SW 1271 (cell line): ENCODE measurements around the gene MED27.

ENCODE experiments used
- DNase-seq, 2 experiments: peaks; one replicate each; lab custom pipeline; 2025; lab: John Stamatoyannopoulos, UW

Gene MED27

DNA sequence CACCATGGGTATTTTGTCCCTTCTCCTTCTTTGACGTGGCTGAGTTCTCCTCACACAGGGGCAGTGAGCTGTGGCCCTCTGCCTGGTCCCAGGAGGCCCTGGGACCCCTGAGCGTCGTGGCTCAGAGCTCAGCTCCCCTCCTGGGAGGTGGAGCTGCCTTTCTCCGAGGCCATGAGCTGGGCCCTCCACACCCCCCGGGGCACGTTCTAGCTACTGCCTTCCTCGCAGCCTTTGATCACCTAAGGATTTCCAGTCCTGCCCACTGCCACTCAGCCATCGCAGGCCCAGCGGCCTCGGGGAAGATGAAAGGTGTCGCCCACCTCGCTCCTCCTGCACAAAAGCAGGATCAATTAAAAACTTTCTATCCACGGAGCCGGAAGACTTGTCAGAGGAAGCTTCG is 244.9 kb downstream of the MED27 start:
- no peak for DNase-seq

DNA sequence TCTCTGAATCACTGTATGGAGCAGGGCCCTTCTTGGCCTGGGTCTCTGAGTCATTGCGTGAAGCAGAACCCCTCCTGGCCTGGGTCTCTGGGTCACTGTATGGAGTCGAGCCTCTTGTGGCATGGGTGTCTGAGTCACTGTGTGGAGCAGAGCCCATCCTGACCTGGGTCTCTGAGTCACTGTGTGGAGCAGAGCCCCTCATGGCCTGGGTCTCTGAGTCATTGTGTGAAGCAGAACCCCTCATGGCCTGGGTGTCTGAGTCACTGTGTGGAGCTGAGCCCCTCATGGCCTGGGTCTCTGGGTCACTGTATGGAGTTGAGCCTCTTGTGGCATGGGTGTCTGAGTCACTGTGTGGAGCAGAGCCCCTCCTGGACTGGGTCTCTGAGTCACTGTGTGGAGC is 245.8 kb downstream of the MED27 start:
- no peak for DNase-seq

DNA sequence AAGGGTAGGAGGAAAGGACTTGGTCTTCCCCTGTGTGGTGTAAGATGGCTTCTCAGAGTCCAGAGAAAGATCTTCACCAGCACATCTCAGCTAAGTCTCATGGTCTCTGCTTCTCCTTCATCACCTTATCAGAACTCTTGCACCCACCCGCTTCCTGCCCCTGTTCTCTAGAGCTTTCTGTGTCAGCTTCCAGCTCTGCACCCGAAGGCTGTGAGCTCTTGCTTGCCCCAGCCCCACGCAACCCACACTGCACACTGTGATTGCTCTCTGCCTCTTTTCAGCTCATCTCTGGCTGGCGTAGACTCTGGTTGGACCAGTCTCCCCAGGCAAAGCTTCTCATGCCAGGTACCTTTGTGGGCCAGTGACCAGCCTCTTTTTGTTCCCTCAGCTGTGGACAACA is 246.6 kb downstream of the MED27 start:
- no peak for DNase-seq

DNA sequence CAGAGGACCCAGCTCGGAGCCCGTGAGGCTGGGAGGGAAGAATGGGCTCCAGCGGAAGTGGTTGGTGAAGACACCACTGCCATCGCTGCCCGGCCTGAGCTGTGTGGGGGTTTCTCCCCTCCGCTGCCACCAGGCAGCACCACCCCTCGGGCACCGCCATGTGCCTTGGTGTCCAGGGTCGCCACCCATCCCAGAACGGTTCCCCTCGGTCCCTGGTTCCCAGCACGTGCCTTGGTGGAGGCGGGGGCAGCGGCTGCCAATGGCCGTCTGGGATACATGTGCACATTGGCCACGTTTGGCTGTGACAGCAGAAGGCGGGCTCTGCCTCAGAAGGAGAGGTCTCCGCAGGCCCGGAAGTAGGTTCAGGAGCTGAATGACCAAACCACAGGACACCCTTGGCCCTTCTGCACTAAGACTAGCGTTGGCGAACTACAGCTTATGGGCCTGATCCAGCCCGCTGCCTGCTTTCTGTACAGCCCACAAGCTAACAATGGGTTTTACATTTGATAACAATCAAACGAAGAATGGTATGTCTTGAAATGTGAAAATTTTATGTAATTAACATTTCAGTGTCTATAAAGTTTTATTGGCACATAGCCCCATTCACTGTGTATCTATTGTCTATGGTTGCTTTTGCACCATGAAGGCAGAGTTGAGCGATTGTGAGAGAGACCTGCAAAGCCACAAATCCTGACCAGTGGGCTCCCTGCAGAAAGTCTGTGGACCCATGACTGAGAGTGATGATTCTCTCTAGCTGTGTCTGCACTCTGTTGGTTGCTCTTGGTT is 248.1 kb downstream of the MED27 start:
- DNase-seq: no peak

DNA sequence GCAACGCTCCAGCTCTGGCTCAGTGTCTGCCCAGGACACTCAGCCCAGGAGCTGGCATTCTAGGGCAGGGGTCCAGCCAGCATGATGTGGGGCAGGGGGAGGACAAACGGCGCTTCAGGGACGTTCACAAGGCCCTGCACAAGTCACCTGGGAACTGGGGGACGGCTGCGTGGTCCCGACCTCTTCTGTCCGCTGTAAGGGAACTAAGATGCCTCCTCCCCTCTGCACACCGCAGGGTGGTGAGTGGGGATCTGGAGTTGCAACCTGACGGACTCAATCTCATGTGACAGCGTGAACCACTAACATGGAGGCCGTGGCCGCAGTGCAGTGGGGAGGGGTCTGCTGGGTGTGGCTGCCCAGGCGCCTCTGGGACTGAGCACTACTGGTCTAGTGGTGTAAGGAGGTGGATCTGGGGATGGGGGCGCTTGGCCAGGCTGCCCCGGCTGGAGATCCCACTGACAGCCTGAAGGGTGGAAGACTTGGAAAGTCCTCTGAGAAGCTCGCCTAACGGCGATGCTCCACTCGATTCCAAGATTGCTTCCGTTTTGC is 251.8 kb downstream of the MED27 start:
- DNase-seq: no peak

DNA sequence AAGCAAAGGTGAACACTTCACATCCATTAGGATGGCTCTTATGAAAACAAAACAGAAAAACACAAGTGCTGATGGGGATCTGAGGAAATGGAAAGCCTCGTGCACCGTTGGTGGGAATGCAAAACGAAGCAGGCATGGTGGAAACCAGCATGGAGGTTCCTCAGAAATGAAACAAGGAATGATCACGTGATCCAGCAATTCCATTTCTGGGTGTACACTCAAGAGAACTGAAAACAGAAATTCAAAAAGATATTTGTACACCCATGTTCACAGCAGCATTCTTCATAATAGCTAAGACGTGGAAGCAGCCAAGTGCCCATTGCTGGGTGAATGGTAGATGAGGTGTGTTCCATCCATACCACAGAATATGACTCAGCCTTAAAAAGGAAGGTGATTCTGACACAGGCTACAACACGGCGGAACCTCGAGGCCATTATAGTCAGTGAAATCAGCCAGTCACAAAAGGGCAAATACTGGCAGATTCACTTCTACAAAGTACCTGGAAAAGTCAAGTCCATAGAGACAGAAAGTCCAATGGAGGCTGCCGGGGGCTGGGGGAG is 252.6 kb downstream of the MED27 start:
- DNase-seq: no peak

DNA sequence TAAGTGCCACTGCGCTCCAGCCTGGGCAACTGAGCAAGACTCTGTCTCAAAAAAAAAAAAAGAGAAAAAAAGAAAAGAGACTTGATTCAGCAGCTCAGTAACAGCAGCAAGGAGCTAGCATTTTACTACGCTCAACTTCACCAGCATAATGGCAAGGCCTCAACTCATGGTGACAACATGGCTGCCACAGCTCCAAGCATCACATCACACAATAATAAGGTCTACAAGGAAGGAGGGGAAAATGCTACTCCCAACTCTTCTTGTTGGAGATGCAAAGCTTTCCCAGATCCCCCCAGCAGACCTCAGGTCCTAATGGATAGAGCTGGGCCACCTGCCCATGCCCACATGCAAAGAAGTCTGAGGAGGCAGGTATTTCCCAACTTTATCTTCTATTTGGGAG is 253.6 kb downstream of the MED27 start:
- no peak for DNase-seq

DNA sequence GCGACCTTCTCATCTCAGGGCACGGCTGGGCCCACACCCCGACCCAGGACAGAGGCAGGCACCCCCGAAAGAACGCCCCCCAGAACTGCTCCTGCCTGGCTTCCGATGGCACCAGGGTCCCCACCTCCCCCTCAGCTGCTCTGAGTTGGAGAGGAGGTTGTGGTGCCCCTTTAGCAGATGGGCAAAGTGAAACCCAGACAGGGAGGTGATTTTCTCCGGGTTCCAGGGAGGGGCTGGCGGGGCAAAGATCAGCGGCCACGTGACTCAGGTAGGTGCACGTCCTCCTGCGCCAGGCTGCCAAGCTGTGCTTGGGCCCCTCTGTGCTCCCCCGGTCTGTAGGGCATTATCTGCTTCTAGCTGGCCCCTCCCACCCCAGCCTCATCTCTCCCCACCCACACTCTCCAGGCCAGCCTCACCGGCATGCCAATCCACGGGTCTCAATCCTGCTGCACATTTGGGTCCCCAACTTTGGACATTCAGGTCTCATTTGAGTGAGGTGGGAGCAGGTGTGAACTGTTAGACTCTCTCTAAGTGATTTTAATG is 254.6 kb downstream of the MED27 start:
- DNase-seq: no peak

DNA sequence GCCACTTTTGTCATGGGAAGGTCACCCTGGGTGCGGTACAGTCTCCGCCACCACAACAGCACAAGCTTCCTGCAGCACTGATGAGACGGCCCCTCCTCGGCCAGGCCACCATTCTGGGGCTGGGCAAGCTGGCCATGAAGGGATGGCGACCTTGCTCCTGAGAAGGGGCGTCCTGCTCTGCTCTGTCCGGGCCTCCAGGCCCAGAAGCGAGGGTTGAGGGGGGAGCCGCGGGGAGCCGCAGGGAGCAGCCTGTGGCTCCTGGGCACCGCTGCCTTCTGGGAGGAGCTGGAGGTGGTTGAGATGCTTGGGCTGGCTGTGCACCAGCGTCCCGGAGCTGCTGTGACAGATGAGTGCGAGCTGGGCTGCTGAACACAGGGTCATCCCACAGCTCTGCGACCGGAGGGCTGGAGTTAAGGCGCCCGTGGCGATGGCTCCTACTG is 255.5 kb downstream of the MED27 start:
- DNase-seq: no peak

DNA sequence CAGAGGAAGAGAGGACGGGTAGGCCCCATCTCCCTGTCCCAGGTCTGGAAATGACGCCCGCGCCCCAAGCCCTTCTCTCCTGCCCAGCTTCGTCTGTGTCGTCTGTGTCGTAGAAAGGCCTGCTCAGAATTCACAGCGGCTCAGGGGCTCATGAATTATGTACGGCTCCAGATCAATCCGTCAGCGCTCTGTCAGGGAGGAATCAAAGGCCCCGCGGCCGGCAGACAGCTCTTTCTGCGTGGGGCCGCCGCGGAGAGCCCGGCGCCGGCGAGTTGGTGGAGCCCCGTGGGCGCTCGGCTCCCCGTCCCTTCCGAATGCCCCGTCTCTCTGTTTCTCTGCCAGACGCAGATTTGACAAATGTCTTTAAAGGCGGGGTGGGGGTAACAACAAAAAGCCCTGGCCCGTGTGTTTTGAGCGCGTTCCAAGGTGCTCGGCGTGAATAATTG is 255.9 kb downstream of the MED27 start:
- DNase-seq: no peak

DNA sequence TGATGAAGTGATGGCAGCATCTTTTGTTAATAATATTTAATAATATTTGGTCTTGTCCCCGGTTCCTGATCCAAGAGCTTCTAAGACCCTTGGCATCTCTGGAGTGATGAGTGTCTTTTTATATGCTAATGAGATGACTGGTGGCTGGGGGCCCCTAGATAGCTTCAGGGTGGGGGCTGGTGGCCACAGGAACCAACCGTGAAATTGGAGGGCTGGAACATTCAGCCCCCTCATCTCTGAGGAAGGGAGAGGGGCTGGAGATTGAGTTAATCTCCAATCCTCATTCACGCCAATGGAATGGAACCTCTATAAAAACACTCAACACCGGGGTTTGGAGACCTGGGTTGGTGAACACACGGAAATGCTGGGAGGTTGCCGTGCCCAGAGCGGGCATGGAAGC is 261.6 kb downstream of the MED27 start:
- DNase-seq: no peak

DNA sequence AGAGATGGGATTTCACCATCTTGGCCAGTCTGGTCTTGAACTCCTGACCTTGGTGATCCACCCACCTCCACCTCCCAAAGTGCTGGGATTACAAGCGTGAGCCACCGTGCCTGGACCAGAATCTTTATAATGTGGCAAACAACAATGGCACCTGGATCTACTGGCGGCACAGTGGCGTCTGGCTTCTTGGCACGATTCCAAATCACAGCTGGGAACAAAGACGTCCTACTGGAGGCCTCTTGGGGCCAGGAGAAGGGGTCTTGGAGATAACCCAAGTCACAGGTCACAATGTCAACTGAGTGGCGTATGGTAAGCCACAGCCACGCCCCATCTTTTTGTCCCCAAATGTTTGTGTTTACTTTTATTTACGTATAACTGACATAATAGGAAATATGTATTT is 262.0 kb downstream of the MED27 start:
- DNase-seq: no peak

DNA sequence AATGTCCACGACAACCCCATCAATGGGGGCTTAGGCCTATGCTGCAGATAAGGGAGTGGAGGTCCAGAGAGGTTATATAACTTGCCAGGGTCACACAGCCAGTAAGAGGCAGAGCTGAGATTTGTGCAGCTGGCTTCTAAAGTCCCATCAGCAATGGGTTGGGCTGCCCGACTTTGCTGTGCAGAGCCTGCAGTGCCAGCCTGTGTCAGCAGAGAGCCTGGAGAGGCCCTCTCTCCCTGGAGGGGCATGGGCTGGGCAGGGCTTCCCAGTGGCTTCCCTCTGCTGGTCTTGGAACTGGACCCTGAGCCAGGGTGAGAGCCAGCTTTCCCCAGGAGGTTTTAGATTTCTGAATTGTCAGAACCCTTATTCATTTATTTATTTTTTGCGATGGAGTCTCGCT is 262.6 kb downstream of the MED27 start:
- DNase-seq: no peak

DNA sequence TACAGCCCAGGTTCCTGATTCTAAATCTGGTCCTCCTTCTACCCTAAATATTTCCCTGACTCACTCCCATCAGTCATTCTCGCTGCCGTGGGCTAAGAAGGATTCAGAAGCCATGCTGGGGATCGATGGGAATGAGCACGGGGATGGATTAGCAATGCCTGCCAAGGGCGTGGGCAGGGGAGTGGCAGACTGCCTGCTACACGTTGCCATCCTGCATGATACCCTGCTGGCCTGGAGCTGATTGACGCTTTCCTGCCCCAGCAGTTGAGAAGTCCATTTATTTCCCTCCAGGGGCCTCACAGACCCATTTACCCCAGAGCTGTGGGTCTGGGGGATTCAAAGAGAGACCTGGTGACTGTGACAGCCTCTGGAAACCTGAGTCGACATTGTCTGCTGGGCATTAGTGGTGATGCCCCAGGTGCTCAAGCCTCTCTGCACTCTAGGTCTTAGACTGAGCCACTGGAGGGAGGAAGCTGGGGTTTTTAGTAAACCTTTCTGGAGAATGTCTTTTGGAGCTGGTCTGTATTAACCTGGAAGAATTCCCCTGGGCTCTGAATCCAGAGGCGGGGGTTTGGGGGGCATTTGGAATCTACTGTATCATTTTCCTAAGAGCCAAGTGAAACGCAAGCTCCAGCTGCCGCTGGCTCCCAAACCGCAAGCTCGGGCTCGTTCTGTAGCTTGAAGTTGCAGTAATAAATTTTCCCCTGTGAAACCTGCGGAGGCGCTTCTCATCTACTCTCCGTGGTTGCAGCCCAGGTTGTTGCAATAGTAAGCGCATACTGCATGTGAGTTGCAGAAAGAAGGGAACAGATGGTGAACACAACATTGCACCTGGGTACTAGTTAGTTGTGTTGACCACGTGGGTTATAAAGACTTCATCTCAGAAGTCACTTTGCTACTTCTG is 263.4 kb downstream of the MED27 start:
- no peak for DNase-seq

DNA sequence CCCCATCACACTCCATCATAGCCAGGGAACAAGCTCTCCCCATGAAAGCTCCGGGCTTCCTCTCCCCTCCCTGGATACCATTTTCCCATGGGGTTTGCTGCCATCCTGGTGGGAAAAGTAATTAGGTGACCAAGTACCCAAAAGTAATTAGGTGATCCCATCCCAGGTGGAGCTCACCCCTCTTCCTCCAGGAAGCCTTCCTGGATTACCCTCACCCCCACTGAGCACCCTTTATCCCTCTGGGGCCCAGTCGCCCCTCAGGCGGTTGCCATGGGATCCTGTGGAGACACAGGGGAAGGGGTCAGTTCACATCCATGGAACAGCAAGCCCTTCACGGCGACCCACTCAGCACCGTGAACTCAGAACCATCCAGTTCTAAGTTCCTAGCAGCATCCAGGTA is 265.0 kb downstream of the MED27 start:
- DNase-seq: no peak

DNA sequence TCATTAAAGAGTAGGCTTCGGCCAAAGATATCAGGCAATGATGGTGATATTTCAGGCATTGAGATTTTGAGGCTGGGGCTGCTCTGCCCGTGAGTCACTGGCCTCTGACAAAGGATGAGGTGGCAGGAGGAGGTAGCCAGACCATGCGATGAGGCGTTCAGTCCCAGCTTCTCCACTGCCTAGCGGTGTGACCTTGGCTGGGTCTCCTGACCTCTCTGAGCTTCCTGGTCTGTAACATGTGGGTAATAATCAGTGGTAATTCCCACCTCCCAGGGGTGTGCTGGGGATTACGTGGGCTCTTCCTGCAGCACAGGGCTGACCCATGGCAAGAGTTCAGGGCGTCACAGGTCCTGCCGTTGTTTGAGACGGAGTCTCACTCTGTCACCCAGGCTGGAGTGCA is 266.6 kb downstream of the MED27 start:
- DNase-seq: no peak

DNA sequence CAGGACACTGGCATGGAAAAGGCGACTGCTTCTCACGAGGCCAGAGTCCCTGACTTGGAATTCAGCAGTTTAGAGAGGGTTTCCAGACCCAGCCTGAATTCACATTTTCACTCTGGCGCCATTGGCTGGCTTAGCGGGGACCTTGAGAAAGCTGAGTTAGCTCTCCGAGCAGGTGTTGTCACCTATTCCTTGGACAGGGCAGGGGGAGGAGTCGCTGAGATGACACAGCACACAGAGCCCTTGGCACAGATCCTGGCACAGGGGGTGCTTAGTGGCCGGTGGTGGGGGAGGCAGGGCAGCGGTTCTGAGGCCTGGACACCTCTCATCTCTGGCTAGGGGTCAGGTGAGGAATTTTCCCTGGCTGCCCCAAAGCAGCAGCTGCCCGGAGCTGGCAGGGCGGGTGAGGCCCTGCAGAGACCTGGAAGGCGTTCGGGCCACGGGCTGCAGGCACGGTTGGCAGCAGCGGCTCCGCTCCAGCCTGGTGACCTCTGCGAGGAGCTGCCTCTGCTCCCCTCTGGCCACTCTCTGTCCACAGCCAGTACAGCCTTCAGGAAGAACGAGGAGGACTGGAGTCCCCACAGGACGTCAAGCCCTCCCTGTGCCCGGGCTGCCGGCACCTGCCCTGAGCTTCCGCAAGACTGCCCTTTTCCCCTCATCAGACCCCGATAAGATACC is 267.4 kb downstream of the MED27 start:
- DNase-seq: no peak

DNA sequence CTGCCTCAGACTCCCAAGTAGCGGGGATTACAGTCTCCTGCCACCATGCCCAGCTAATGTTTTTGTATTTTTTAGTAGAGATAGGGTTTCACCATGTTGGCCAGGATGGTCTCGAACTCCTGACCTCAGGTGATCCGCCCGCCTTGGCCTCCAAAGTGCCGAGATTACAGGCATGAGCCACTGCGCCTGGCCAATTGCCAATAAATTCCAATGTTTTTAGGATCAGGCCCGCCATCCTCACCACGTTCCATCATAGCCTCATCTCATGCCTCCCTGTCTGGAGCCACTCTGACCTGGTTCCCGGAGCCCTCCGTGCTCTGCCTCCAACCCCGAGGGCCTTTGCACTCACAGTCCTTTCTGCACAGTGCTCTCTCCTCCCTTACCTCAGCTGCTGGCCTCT is 268.3 kb downstream of the MED27 start:
- no peak for DNase-seq

DNA sequence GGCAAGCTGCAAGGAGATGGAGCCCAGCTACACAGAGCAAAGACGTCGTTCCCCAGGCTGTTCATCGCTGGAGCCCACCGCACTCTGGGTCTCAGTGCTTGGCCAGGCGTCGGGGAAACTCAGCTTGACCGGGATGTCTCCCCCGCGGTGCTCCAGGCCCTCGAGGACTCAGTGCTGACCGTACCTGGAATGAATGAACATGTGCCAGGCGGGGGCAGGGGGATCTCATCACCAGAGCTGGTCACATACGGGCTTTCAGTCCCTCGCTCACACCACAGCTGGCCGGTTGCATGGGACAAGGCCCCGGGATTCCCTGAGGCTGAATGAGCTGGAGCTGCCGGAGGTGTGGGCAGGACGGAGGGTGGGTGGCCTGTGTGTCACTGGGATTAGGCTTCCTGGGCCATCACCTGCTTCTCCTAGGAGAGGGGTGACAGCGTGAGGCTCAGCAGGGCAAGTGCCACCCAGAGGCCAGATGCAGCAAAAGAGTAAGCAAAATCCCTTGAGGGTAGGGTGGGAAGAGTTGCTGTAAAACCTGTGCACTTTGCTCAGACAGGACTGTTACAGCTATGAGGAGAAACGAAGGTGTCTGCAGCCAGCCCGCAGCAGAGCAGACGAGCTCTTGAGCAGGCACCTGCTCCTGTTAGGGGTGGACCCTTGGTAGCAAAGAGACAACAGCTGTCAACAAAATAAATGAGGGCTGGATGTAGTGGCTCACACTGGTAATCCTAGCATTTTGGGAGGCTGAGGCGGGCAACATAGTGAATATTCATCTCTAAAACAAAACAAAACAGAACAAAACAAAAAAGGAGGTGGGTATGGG is 269.1 kb downstream of the MED27 start:
- no peak for DNase-seq
